GM19438 (cell line): Measurements from ENCODE around the gene DLX6.
"Not testable (repeated sequence)": the region's sequence is repeated elsewhere in the genome, so short reads cannot be mapped to it uniquely, and the experiment has no call there.

ENCODE experiments used
- ATAC-seq: cut with Tn5 transposase; IDR thresholded peaks from one replicate; pipeline ENCODE4 v1.9.1; 2021; ENCODE audit warnings: low read depth; ENCODE audit not compliant: unreplicated experiment

DLX6 gene

DNA sequence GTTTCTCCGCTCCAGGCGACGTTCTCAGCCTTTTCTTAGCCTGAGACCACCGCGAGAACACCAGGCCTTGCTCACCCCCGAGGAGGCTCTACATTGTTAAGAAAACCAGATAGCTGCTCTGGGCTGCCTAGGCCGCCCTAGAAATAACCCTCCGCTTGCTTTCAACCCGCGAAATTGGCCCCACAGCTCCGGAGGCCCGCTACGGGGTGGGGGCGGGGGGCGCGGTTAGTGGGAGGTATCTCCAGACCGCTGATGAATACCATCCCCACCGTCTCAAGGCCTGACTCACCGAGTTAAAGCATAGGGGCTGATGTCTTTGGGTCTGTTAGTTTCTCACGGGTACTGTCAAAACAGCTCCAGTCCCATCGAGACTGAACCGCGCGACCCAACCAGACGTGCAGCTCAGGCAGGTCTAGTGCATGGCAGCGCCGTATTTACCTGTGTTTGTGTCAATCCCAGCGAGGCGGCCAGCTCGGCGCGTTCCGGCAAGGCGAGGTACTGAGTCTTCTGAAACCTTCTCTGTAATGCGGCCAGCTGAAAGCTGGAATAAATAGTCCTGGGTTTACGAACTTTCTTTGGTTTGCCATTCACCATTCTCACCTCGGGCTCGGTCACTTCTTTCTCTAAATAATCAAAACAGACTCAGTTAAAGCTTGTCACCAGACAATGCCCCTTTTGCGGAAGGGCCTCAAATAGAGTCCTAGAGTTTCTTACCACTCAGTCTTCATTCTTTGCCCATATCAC is 16.6 kb downstream of the DLX6 start:
- no peak for ATAC-seq

DNA sequence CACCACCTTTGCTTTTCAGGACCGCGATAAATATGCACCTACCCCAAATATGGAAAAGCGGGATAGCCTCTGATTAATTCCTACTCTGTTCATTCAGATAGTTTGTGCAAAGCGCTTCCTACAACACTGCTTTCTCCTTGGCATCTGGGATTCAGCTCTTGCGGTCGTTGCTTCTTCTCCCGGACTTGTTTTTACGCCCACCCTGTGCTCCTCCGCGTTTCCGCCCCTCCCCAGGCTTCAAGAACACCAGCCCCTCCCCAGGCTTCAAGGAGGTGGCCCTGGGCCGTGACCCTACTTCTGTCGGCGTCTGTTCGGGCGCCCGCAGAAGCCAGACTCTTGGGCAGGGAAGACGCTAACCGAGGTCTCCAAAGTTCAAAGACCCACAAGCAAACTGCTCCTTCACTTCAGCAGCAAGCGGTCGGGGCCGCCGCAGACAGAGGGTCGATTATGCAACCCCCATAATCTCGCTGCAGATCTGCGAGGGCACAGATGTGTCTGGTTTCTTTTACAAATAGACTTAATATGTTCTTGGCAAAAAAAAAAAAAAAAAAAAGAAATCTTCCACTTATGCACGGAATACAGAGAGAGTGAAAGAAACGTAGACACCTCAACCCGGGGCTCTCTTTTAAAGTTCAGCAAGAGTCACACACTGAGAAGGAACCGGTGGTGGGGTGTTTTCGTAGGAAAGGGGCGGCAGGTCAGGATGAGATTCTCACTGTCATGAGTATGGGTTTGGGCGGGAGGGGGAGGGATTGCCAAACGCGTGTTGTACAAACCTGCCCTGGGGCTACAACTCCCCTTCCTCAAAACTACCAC is 17.3 kb downstream of the DLX6 start:
- ATAC-seq, result no peak

DNA sequence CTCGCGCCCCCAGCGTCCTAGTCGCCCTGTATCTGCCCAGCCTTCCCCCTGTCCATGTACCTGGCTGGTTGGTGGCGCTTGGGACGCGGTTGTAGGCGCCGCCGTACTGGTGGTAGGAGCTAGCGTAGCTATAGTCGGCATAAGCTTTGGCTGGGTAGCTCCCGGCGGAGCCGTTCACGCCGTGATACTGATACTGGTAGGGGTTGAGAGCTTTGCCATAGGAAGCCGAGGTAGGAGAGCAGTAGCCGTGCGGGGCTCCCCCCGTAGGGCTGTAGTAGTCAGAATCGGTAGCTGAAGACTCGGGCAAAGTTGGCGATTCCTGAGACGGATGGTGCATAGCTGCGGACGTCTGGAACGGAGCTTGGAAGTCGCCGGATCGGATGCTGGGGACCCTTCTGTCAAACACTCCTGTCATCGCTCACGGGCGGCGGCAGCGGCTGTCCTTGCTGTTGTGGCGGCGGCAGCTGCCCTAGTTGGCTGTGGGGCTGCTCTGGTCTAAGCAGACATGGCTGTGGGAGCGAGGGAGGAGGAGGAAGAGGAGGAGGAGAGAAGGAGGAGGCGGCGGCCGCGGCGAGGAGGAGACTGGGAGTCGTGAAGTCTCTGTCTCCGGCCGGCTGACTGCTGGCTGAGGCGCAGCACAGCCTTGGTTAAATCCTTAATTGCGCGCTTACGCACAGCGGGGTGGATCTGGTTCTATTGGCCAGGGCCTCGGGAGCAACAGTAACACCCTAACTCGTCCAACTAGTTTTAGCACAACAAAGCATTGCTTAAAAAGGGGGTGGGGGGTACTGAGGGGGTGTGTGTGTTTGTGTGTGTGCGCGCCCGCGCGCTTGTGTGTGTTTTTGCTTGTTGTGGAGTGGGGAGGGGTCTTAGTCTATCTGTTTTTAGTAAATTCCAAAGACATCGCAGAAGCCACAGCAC is 19.1 kb downstream of the DLX6 start, which contains the start of gene DLX5:
TSS of gene DLX5 (minus strand) at position 623 of the 921 bp plus-strand sequence. CDS start at position 415, 208 bp downstream.
- no peak for ATAC-seq

DNA sequence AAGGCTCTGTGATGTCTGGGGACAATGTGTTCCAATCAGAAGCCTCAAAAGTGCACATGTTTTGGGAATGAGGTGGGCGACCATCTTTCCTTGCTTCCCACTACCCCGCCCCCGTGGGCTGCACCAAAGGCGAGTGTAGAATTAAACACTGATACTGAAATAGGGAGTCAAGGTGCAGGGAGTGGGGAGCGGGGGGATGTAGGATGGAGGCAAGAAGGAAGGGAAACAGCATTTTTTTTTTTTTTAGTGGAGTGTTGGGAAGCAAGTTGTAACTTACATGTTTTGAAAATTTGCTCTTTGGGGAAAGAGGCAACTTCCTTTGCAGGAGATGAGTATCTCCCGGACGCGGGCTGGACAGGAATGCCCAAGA is 19.8 kb downstream of the DLX6 start:
- ATAC-seq, result no peak

DNA sequence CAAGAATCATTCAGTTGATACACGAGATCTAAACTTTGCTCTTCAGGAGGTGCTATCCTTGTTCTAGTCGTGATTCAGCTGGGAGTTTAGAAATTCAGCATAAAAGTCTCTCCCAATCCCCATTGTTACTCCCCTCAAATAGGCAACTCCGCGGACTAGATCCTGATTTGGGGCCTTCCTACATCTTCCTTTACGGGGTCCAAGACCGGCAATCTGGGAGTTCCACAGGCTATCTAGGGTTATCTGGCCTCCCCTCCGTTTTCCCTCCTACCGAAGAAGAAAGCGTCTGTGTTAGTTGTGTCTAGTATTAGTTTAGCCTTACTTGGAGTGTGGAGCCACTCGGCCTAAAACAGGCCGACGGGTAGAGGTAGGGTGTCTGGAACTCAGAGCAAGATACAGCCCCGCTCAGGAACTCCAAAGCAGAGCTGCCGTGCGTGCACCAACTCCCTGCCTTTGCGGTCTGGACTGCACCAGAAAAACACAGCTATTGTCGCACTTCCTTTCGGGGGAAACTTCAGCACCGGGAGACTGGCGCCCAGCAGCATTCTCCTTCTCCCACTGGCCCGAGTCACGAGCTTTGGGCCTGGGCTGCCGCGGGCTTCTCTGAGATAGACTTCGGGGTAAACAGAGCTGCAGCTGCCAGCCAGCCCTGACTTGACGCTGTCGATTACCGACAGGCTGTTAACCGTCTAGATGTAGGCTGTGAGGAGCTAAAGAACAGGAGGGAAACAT is 20.8 kb downstream of the DLX6 start:
- ATAC-seq, result no peak

DNA sequence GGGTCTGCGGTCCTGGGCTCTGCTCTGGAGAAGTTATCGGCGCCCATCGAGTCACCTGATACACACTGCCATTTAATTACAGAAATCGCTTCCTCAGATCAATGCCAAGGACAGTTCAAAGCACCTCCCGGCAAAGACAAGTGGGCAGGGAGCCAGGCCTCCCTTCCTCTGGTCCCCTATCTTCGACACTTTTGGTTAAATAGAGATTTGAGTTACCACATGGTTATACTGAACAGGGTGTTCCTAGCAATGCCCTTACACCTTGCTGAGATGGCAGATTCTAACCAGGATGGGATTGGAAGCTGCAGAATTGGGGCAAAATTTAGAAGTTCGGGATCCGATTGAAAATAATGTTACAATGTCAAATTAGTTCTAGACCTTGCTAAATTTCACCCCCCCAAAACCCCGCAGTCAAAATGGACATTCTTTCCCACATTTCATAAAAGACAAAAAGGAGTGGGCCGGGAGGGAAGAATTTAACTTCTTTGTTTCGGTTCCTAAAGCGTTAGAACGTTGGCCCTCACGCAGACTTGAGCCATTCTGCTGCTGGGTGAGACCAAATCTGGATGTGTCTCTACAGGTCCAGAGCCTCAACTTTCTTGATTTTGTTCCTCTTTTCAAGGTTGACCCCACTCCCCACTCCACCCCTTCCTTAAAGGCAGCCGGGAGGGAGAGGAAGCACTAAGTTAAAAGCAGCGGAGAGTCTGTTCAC is 21.5 kb downstream of the DLX6 start:
- no peak for ATAC-seq

DNA sequence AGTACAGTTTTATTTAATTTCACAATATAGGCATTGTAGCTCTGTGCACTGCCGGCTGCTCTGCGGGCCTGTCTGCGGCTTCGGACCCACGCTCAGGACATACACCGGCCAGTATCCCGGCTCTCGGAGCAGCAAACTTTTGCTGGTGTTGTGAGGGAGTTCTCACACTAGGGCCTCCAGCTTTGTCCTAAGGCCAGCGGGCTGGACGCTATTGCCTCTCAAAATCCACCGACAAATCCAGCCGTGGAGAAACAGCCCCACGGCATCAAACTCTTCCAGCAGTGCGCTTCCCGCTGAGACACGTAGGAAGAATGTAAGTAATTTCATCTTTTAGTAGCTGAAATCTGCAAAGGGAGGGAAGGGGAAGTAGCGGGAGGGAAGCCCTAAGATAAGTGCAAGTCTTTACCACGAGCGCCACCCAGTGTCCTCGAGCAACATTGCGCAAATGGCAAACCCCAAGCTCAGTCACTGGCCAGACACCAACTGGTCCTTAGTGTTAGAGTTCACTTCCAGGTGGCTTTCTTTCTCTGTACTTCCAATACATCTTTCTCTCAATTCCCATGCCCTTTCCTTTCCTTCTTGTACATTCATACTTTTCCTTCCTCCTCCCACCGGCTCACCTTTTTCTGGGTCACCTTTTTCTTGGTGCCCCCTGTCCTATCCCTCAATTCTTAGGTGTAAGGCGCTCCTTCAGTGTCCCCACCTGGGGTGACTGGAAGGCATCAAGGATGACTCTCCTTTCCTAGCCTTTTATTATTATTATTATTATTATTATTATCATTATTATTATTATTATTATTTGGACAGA is 22.3 kb downstream of the DLX6 start:
- ATAC-seq, result peak; percentile 91

DNA sequence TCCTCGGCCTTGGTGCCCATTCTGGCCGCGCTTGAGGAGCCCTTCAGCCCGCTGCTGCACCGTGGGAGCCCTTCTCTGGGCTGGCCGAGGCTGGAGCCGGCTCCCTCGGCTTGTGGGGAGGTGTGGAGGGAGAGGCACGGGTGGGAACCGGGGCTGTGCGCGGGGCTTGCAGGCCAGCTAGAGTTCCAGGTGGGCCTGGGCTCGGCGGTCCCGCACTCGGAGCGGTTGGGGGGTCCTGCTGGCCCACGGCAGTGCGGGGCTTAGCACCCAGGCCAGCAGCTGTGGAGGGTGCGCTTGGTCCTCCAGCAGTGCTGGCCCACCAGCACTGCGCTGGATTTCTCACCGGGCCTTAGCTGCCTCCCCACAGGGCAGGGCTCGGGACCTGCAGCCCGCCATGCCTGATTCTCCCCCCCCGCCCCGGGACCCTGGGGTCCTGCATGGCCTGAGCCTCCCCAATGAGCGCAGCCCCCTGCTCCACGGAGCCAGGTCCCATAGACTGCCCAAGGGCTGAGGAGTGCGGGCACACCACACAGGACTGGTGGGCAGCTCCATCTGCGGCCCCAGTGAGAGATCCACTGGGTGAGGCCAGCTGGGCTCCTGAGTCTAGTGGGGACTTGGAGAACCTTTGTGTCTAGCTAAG is 29.0 kb downstream of the DLX6 start:
- ATAC-seq, result not testable (repeated sequence)

DNA sequence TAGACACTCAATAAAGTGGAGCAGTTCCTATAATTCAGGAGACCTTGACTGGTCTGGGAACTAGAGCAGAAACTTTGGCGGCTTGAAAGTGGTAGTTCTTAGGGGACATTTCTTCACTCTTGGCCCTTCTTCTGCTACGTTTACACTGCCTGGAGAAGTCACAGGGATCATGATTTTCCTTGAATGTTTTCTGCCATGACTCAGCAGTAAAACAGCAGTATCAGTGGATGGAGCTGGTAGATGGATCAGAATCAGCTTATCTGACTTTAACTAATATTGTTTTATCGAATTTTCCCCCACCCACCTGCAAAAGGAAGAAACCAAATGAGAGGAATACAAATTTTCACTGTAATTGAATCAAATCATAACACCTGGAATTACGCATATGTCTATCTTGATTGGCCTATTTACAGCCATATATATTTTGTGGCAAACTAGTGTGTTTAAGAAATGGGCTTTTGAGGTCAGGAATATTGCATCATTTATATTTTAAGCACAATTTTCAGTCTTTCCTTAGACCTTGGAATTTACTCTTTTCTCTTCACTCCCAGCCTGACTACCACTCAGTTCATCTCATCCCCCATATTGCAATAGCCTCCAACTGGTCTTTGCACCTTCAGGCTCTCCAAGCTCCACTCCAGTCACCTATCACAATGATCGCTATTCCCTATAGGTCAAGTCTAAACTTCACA is 34.2 kb downstream of the DLX6 start:
- no peak for ATAC-seq

DNA sequence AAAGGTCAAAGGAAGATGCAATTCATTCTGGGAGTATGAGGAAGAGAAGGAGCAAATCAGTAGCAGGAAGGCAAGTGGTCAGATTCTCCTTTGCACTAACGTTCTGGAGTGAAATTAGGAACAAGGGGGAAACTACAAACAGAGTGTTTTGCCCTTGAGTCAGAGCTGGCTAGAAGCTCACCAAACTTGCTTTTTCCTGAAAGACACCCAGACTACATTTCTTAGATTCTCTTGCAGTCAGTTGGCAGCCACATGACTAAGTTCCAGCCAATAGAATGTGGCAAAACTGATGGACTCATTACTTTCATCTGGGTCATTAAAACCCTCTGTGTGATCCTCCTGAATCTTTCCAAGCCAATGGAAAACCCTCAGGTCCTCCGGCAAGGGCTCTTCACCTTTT is 37.9 kb downstream of the DLX6 start:
- ATAC-seq, result no peak
